Endothelial cell (in vitro differentiated cells): ENCODE results near the gene COL26A1. TPM values are rescaled to one million over a fixed set of nuclear protein-coding genes. Genes with fewer than 3 reads are reported as not detected.
A peak's percentile ranks its signal among the peaks of the same experiment; 100 is the strongest.

Source experiments
- DNase-seq: peaks from one replicate; pipeline ENCODE4 v3.0.0; 2021; ENCODE audit warnings: low spot score
- H3K27ac Mint-ChIP-seq: one replicate; pipeline ENCODE4 v1.8.0; 2021; ENCODE audit warnings: mixed read lengths, inconsistent platforms; ENCODE audit not compliant: unreplicated experiment
- H3K27me3 Mint-ChIP-seq: one replicate; pipeline ENCODE4 v1.8.0; 2021; ENCODE audit warnings: mild to moderate bottlenecking, moderate library complexity, mixed read lengths, inconsistent platforms; ENCODE audit not compliant: unreplicated experiment
- H3K36me3 Mint-ChIP-seq: one replicate; pipeline ENCODE4 v1.8.0; 2021; ENCODE audit warnings: mild to moderate bottlenecking, low read depth, mixed read lengths, inconsistent platforms; ENCODE audit not compliant: unreplicated experiment
- H3K4me1 Mint-ChIP-seq: one replicate; pipeline ENCODE4 v1.8.0; 2021; ENCODE audit warnings: mild to moderate bottlenecking, mixed read lengths, inconsistent platforms; ENCODE audit not compliant: unreplicated experiment
- H3K4me3 Mint-ChIP-seq: one replicate; pipeline ENCODE4 v1.8.0; 2021; ENCODE audit warnings: mild to moderate bottlenecking, mixed read lengths, inconsistent platforms; ENCODE audit not compliant: unreplicated experiment
- H3K9me3 Mint-ChIP-seq: one replicate; pipeline ENCODE4 v1.8.0; 2021; ENCODE audit warnings: mixed read lengths, inconsistent platforms; ENCODE audit not compliant: unreplicated experiment
- total RNA-seq: library from RNA; stranded (reverse); fragmentation: NEBNext Ultra II Directional; extraction: Animal tissue kit (Norgen Biotek cat#: 25700); gene quantifications from one replicate; pipeline ENCODE4 v1.2.1, GENCODE V29; 2021; ENCODE audit not compliant: unreplicated experiment
- TF ChIP-seq, protein P1 (sequence below): fragments of 200-600 bp; sonication (generic); IDR thresholded peaks from one replicate; pipeline ENCODE4 v1.5.0; 2021; ENCODE audit warnings: antibody characterized with exemption; ENCODE audit not compliant: unreplicated experiment

Gene COL26A1
- total RNA-seq, 1 donor from 2014 or later = 6.1 TPM

GRCh38 chr7:101563198-101563901 is 200.7 kb downstream of the COL26A1 start:
- H3K27me3 Mint-ChIP-seq = peaks cover 18% of the 10 kb centered on the region
- peaks cover 3% of the 10 kb centered on the region for H3K36me3 Mint-ChIP-seq
- DNase-seq = no peak
- peaks cover 11% of the 10 kb centered on the region for H3K4me1 Mint-ChIP-seq
- no peak overlapping the region for H3K27ac Mint-ChIP-seq
- no peak overlapping the region for H3K4me3 Mint-ChIP-seq
- no peaks in the 10 kb centered on the region for H3K9me3 Mint-ChIP-seq
- TF ChIP-seq, protein P1, sequence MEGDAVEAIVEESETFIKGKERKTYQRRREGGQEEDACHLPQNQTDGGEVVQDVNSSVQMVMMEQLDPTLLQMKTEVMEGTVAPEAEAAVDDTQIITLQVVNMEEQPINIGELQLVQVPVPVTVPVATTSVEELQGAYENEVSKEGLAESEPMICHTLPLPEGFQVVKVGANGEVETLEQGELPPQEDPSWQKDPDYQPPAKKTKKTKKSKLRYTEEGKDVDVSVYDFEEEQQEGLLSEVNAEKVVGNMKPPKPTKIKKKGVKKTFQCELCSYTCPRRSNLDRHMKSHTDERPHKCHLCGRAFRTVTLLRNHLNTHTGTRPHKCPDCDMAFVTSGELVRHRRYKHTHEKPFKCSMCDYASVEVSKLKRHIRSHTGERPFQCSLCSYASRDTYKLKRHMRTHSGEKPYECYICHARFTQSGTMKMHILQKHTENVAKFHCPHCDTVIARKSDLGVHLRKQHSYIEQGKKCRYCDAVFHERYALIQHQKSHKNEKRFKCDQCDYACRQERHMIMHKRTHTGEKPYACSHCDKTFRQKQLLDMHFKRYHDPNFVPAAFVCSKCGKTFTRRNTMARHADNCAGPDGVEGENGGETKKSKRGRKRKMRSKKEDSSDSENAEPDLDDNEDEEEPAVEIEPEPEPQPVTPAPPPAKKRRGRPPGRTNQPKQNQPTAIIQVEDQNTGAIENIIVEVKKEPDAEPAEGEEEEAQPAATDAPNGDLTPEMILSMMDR = no peak

DNA sequence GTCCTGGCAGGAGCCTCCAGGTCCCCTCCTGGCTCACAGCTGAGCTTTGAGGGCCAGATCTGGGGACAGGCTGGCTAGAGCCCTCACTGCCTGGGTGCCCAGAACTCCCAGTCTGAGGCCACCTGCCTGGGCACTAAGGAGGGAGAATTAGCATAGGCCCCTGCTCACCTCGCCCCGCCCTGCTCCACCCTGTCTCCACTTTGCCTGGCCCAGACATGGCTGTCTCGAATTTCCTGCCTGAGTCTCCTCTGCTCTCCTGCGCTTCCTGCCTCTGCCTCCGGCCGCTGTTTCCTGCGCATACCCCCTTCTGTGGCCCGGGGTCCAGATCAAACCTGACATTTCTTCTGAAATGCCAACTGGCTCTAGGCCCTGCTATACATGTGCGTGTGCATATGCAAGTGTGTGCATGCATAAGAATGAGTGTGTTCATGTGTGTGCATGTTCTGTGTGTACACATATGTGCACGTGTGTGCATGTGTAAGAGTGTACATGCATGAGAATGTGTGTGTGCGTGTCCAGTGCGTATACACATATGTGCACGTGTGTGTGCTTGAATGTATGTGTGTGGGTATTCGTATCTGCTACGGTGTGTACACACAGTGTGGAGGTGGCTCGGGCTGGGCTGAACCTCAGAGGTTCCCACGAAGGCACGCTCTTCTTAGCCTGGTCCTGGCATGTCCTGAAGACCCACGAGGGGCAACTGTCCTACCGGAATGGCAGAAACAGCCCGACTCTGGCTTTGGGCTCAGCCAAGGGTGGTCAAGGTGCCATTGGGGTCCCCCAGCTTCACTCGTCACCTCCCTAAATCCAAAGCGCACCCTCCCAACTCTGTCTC is 201.5 kb downstream of the COL26A1 start:
- Mint-ChIP-seq H3K27me3 (peaks cover 18% of the 10 kb centered on the region), H3K27ac (peak overlapping the region; percentile 57), H3K9me3 (no peaks in the 10 kb centered on the region), H3K4me3 (no peak overlapping the region), H3K4me1 (peaks cover 11% of the 10 kb centered on the region), H3K36me3 (peaks cover 3% of the 10 kb centered on the region)
- DNase-seq = no peak
- TF ChIP-seq, protein P1 = no peak

GRCh38 chr7:101564778-101565211 is 202.1 kb downstream of the COL26A1 start:
- H3K4me1 Mint-ChIP-seq = peaks cover 11% of the 10 kb centered on the region
- no peaks in the 10 kb centered on the region for H3K9me3 Mint-ChIP-seq
- TF ChIP-seq, protein P1 = no peak
- H3K4me3 Mint-ChIP-seq = no peak overlapping the region
- no peak overlapping the region for H3K27ac Mint-ChIP-seq
- peaks cover 3% of the 10 kb centered on the region for H3K36me3 Mint-ChIP-seq
- H3K27me3 Mint-ChIP-seq = peaks cover 18% of the 10 kb centered on the region
- DNase-seq = no peak

DNA sequence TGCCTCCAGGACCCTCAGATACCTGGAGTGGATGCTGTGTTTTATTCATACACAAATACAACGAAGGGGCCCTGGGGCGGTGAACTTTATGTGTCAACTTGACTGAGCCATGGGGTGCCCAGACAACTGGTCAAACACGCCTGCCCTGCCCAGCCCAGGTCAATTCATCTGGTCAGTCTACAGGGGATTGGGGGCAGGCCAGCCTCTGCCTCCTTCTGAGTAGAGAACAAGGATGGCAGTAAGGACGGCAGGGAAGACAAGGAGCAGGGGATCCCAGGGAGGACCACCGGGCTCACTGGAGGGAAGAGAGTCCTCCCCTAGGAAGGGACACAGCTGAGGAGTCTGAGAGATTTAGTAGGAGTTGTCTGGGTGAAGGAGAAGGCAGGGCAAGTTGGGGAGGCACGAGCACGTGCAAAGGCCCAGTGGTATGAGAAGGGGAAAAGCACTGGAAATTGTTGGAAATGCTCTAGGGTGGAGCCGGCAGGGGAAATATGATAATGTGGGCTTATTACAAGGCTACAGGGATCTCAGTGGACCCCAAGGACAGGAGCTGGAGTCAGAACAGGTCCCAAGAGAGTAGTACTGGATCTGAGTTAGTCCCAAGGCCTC is 203.0 kb downstream of the COL26A1 start:
- H3K36me3 Mint-ChIP-seq = peaks cover 3% of the 10 kb centered on the region
- peaks cover 18% of the 10 kb centered on the region for H3K27me3 Mint-ChIP-seq
- H3K4me1 Mint-ChIP-seq = peaks cover 11% of the 10 kb centered on the region
- no peak for DNase-seq
- H3K9me3 Mint-ChIP-seq = no peaks in the 10 kb centered on the region
- no peak overlapping the region for H3K27ac Mint-ChIP-seq
- no peak overlapping the region for H3K4me3 Mint-ChIP-seq
- TF ChIP-seq, protein P1 = no peak
